HCT116 (cell line): ENCODE results near the gene SDHAF4. TPM values are rescaled to one million over a fixed set of nuclear protein-coding genes. Genes with fewer than 3 reads are reported as not detected.

Source experiments
- ATAC-seq: fragments of 200-7000 bp; cut with Tn5 transposase; 2 replicates; pipeline ENCODE4 v1.9.1; 2020; ENCODE audit warnings: mild to moderate bottlenecking, moderate library complexity
- BruUV-seq: library from RNA; stranded (reverse); fragments of 400-500 nt; replicated peaks from 2 replicates; lab custom pipeline; 2021; lab: Mats Ljungman, UMichigan
- CTCF ChIA-PET: fragments of 300-600 bp; sonication (Branson Sonifier 250); formaldehyde crosslinking; loops from one replicate; lab custom pipeline; 2021; ENCODE audit warnings: antibody characterized with exemption; lab: Charles Lee
- POLR2A ChIA-PET: fragments of 300-600, 350-600 bp; sonication (Branson Sonifier 250); formaldehyde crosslinking; loops from one replicate; lab custom pipeline; 2021; ENCODE audit warnings: antibody characterized with exemption; lab: Charles Lee
- RAD21 ChIA-PET, 2 experiments: fragments of 300-600 bp; sonication (Branson Sonifier 250); formaldehyde crosslinking; loops; one replicate each; lab custom pipeline; 2023; ENCODE audit warnings: low total read pairs in 2 of 2; ENCODE audit not compliant: uncharacterized antibody in 2 of 2, unreplicated experiment in 2 of 2, low non-redundant PET in 1 of 2; lab: Charles Lee
- DNase-seq: peaks from one replicate; pipeline ENCODE4 v3.0.0-alpha.2; 2010; ENCODE audit warnings: low read depth, low spot score
- H2AFZ ChIP-seq: fragments of 200-600 bp; shearing (Covaris generic), sonication (generic); 2 replicates; pipeline ENCODE4 v1.6.1; 2017; ENCODE audit warnings: low read depth, mixed run types, mixed read lengths, antibody characterized with exemption, low read length; ENCODE audit not compliant: poor library complexity, severe bottlenecking
- H3K27ac ChIP-seq: 2 replicates; pipeline ENCODE4 v1.5.1; 2012; ENCODE audit warnings: low read depth, low read length
- H3K27me3 ChIP-seq: fragments of 200-600 bp; sonication (generic); 2 replicates; pipeline ENCODE4 v1.6.1; 2016; ENCODE audit warnings: mixed run types, low read length, mixed read lengths; ENCODE audit not compliant: insufficient read depth
- H3K36me3 ChIP-seq, 2 experiments: fragments of 200-500 bp in 1 of 2; fragments of 200-600 bp in 1 of 2; sonication (Bioruptor generic) in 1 of 2; sonication (generic) in 1 of 2; 2 replicates each; pipeline versions ENCODE4 v1.5.1 to v1.6.1; 2014 to 2016; ENCODE audit warnings: low read length in 2 of 2, inconsistent platforms in 1 of 2, mixed read lengths in 1 of 2, mixed run types in 1 of 2; ENCODE audit not compliant: insufficient read depth in 2 of 2, control insufficient read depth in 1 of 2
- H3K4me1 ChIP-seq, 2 experiments: fragments of 200-600 bp in 1 of 2; sonication (generic) in 1 of 2; 2 replicates each; pipeline versions ENCODE4 v1.5.1 to v1.6.1; 2012 to 2017; ENCODE audit warnings: low read length in 2 of 2, inconsistent platforms in 1 of 2, mild to moderate bottlenecking in 1 of 2, mixed read lengths in 1 of 2, mixed run types in 1 of 2, moderate library complexity in 1 of 2; ENCODE audit not compliant: insufficient read depth in 2 of 2, control insufficient read depth in 1 of 2
- H3K4me2 ChIP-seq: fragments of 200-600 bp; sonication (generic); 2 replicates; pipeline ENCODE4 v1.6.1; 2017; ENCODE audit warnings: mixed run types, low read length, mixed read lengths
- H3K4me3 ChIP-seq, 2 experiments: fragments of 200-600 bp in 1 of 2; sonication (generic) in 1 of 2; replicated peaks in 1 of 2; 2 replicates each; pipeline ENCODE4 v1.5.1; 2011 to 2016; ENCODE audit warnings: low read length in 2 of 2, control low read depth in 1 of 2, low read depth in 1 of 2, mild to moderate bottlenecking in 1 of 2, mixed read lengths in 1 of 2, mixed run types in 1 of 2
- H3K79me2 ChIP-seq: fragments of 200-600 bp; sonication (generic); 2 replicates; pipeline ENCODE4 v1.6.1; 2017; ENCODE audit warnings: mild to moderate bottlenecking, mixed run types, low read length, moderate library complexity, mixed read lengths; ENCODE audit not compliant: insufficient read depth
- H3K9ac ChIP-seq: fragments of 200-600 bp; sonication (generic); 2 replicates; pipeline ENCODE4 v1.6.1; 2016; ENCODE audit warnings: low read length, mixed read lengths
- H3K9me2 ChIP-seq: fragments of 200-600 bp; sonication (generic), shearing (Covaris generic); 2 replicates; pipeline ENCODE4 v1.6.1; 2017; ENCODE audit warnings: mixed run types, mild to moderate bottlenecking, moderate library complexity; ENCODE audit not compliant: insufficient read depth
- H3K9me3 ChIP-seq, 2 experiments: fragments of 200-500 bp in 1 of 2; fragments of 200-600 bp in 1 of 2; sonication (Bioruptor generic) in 1 of 2; sonication (generic) in 1 of 2; 2 replicates each; pipeline ENCODE4 v1.6.1; 2014 to 2017; ENCODE audit warnings: low read length in 2 of 2, mixed read lengths in 2 of 2, inconsistent platforms in 1 of 2, low read depth in 1 of 2, mild to moderate bottlenecking in 1 of 2, mixed run types in 1 of 2, moderate library complexity in 1 of 2; ENCODE audit not compliant: control insufficient read depth in 1 of 2, insufficient read depth in 1 of 2
- H4K20me1 ChIP-seq: fragments of 200-600 bp; sonication (generic), shearing (Covaris generic); 2 replicates; pipeline ENCODE4 v1.6.1; 2017; ENCODE audit warnings: mixed run types, mild to moderate bottlenecking, moderate library complexity; ENCODE audit not compliant: insufficient read depth
- CEBPB ChIP-seq: IDR thresholded peaks from 2 replicates; pipeline ENCODE4 v1.6.1; 2012; ENCODE audit warnings: low read depth
- EZH2 ChIP-seq: fragments of 200-600 bp; sonication (generic); IDR thresholded peaks from 2 replicates; pipeline ENCODE4 v1.6.1; 2017; ENCODE audit warnings: antibody characterized with exemption, mixed run types
- FOSL1 ChIP-seq: IDR thresholded peaks from 2 replicates; pipeline ENCODE4 v1.6.1; 2012; ENCODE audit warnings: low read depth
- JUND ChIP-seq: IDR thresholded peaks from 2 replicates; pipeline ENCODE4 v1.6.1; 2012
- SIN3A ChIP-seq: IDR thresholded peaks from 2 replicates; pipeline ENCODE4 v1.6.1; 2012; ENCODE audit warnings: low read depth
- SP1 ChIP-seq: IDR thresholded peaks from 2 replicates; pipeline ENCODE4 v1.6.1; 2012; ENCODE audit warnings: low read depth
- TCF7L2 ChIP-seq: IDR thresholded peaks from 2 replicates; pipeline ENCODE4 v1.7.0; 2011; ENCODE audit warnings: borderline replicate concordance, inconsistent platforms; ENCODE audit not compliant: insufficient read depth, insufficient read length; ENCODE audit errors: extremely low read depth
- intact Hi-C: fragments of 100-400 bp; cut with micrococcal nuclease; formaldehyde crosslinking; loops from 2 replicates; pipeline ENCODE4 v1.10.0; 2022
- total RNA-seq: library from RNA; stranded (reverse); gene quantifications from one replicate; pipeline ENCODE4 v1.2.1, GENCODE V29; 2021; ENCODE audit not compliant: unreplicated experiment
- TF ChIP-seq, protein P1 (sequence below): IDR thresholded peaks from 2 replicates; pipeline ENCODE4 v1.6.1; 2012; ENCODE audit warnings: low read depth
- TF ChIP-seq, protein P2 (sequence below), 3 experiments: fragments of 200-600 bp in 1 of 3; sonication (generic) in 1 of 3; IDR thresholded peaks in 2 of 3; conservative IDR thresholded peaks in 1 of 3; 2 replicates each; pipeline ENCODE4 v1.5.1; 2012 to 2017; ENCODE audit warnings: low read depth in 2 of 3, low read length in 2 of 3, antibody characterized with exemption in 1 of 3, borderline replicate concordance in 1 of 3, control low read depth in 1 of 3, mild to moderate bottlenecking in 1 of 3, mixed read lengths in 1 of 3, mixed run types in 1 of 3, moderate library complexity in 1 of 3; ENCODE audit not compliant: insufficient read depth in 1 of 3

Gene SDHAF4
- total RNA-seq, 1 experiment from 2014 or later = 8.9 TPM

- H3K36me3 ChIP-seq = no peaks in the 10 kb centered on the region
- intact Hi-C loops = no loop called here
- DNase-seq (no peak), ATAC-seq (no peak)
- no peak overlapping the region for H3K4me3 ChIP-seq
- ChIA-PET CTCF (no interaction called here), RAD21 (no interaction called here), POLR2A (no interaction called here)
- no peaks in the 10 kb centered on the region for H3K79me2 ChIP-seq
- no peak overlapping the region for H3K4me2 ChIP-seq
- no peak overlapping the region for H3K27ac ChIP-seq
- H3K4me1 ChIP-seq = no peaks in the 10 kb centered on the region
- no peaks in the 10 kb centered on the region for H3K27me3 ChIP-seq
- BruUV-seq = no TSS peak
- no peak overlapping the region for H2AFZ ChIP-seq
- H3K9me3 ChIP-seq = no peaks in the 10 kb centered on the region
- no peaks in the 10 kb centered on the region for H3K9me2 ChIP-seq
- no peaks in the 10 kb centered on the region for H4K20me1 ChIP-seq
- no peak overlapping the region for H3K9ac ChIP-seq
- TF ChIP-seq, protein P1, sequence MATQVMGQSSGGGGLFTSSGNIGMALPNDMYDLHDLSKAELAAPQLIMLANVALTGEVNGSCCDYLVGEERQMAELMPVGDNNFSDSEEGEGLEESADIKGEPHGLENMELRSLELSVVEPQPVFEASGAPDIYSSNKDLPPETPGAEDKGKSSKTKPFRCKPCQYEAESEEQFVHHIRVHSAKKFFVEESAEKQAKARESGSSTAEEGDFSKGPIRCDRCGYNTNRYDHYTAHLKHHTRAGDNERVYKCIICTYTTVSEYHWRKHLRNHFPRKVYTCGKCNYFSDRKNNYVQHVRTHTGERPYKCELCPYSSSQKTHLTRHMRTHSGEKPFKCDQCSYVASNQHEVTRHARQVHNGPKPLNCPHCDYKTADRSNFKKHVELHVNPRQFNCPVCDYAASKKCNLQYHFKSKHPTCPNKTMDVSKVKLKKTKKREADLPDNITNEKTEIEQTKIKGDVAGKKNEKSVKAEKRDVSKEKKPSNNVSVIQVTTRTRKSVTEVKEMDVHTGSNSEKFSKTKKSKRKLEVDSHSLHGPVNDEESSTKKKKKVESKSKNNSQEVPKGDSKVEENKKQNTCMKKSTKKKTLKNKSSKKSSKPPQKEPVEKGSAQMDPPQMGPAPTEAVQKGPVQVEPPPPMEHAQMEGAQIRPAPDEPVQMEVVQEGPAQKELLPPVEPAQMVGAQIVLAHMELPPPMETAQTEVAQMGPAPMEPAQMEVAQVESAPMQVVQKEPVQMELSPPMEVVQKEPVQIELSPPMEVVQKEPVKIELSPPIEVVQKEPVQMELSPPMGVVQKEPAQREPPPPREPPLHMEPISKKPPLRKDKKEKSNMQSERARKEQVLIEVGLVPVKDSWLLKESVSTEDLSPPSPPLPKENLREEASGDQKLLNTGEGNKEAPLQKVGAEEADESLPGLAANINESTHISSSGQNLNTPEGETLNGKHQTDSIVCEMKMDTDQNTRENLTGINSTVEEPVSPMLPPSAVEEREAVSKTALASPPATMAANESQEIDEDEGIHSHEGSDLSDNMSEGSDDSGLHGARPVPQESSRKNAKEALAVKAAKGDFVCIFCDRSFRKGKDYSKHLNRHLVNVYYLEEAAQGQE = no peak
- no peak for TF ChIP-seq JUND
- no peak for TF ChIP-seq TCF7L2
- TF ChIP-seq SP1 = no peak
- TF ChIP-seq, protein P2, sequence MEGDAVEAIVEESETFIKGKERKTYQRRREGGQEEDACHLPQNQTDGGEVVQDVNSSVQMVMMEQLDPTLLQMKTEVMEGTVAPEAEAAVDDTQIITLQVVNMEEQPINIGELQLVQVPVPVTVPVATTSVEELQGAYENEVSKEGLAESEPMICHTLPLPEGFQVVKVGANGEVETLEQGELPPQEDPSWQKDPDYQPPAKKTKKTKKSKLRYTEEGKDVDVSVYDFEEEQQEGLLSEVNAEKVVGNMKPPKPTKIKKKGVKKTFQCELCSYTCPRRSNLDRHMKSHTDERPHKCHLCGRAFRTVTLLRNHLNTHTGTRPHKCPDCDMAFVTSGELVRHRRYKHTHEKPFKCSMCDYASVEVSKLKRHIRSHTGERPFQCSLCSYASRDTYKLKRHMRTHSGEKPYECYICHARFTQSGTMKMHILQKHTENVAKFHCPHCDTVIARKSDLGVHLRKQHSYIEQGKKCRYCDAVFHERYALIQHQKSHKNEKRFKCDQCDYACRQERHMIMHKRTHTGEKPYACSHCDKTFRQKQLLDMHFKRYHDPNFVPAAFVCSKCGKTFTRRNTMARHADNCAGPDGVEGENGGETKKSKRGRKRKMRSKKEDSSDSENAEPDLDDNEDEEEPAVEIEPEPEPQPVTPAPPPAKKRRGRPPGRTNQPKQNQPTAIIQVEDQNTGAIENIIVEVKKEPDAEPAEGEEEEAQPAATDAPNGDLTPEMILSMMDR (IDR thresholded peaks at IDR 0.05 in 2 of 3, conservative IDR thresholded peaks at IDR 0.05 in 1 of 3; ENCODE audit: borderline replicate concordance in 1 of 3, insufficient read depth in 1 of 3, low read depth in 2 of 3, low read length in 2 of 3) = no peak
- TF ChIP-seq CEBPB = no peak
- no peak for TF ChIP-seq EZH2
- no peak for TF ChIP-seq SIN3A
- TF ChIP-seq FOSL1 = no peak
Observed at GRCh38 chr6:70599187-70599586, 32.5 kb downstream of the SDHAF4 start.
